HEK293 (cell line): Measurements from ENCODE around the gene FAM180A.

Experiments
- CTCF ChIA-PET: fragments of 350-600 bp; formaldehyde crosslinking; extraction: SDS; loops from one replicate; lab custom pipeline; 2021; ENCODE audit warnings: antibody characterized with exemption; lab: Yijun Ruan, JAX
- POLR2A ChIA-PET: fragments of 300-600 bp; formaldehyde crosslinking; extraction: SDS; loops from one replicate; lab custom pipeline; 2020; ENCODE audit warnings: antibody characterized with exemption, inconsistent platforms; lab: Yijun Ruan, JAX
- H3K27ac ChIP-seq: fragments of 200-500 bp; sonication (Bioruptor generic); 2 replicates; pipeline ENCODE4 v1.5.1; 2014; ENCODE audit warnings: low read depth, low read length, control low read depth, inconsistent platforms; ENCODE audit errors: extremely low read depth
- H3K36me3 ChIP-seq, 2 experiments: fragments of 200-500 bp in 1 of 2; sonication (Bioruptor generic) in 1 of 2; 1 replicate in 1 of 2; 2 replicates in 1 of 2; pipeline ENCODE4 v1.5.1; 2014 to 2017; ENCODE audit warnings: inconsistent platforms in 2 of 2, low read length in 2 of 2; ENCODE audit not compliant: control insufficient read depth in 2 of 2, insufficient read depth in 1 of 2
- H3K4me1 ChIP-seq: fragments of 200-500 bp; sonication (Bioruptor generic); 2 replicates; pipeline ENCODE4 v1.5.1; 2014; ENCODE audit warnings: mild to moderate bottlenecking, low read length, inconsistent platforms; ENCODE audit not compliant: control insufficient read depth, insufficient read depth
- H3K4me3 ChIP-seq: 2 replicates; pipeline ENCODE4 v1.5.1; 2011; ENCODE audit warnings: low read depth, mild to moderate bottlenecking, control low read depth, low read length, moderate library complexity
- H3K9me3 ChIP-seq: fragments of 200-500 bp; sonication (Bioruptor generic); 2 replicates; pipeline ENCODE4 v1.5.1; 2014; ENCODE audit warnings: low read depth, low read length, inconsistent platforms; ENCODE audit not compliant: control insufficient read depth, insufficient read depth
- KLF7 ChIP-seq: fragments of 450-650 bp; formaldehyde crosslinking; IDR thresholded peaks from 2 replicates; pipeline ENCODE4 v1.5.1; 2016; ENCODE audit warnings: missing biosample characterization, missing genetic modification characterization, borderline replicate concordance
- MZF1 ChIP-seq: fragments of 450-650 bp; formaldehyde crosslinking; IDR thresholded peaks from 2 replicates; pipeline ENCODE4 v1.5.1; 2017; ENCODE audit warnings: missing biosample characterization, missing genetic modification characterization, borderline replicate concordance
- OSR2 ChIP-seq: fragments of 450-650 bp; formaldehyde crosslinking; IDR thresholded peaks from 2 replicates; pipeline ENCODE4 v1.5.1; 2016; ENCODE audit warnings: missing biosample characterization, missing genetic modification characterization
- PBX3 ChIP-seq: sonication (generic); formaldehyde crosslinking; IDR thresholded peaks from 2 replicates; pipeline ENCODE4 v1.8.1; 2022; ENCODE audit warnings: mild to moderate bottlenecking, moderate library complexity, missing genetic modification reagents
- RBAK ChIP-seq: fragments of 450-650 bp; formaldehyde crosslinking; IDR thresholded peaks from 2 replicates; pipeline ENCODE4 v1.5.1; 2016; ENCODE audit warnings: missing biosample characterization, missing genetic modification characterization
- SP2 ChIP-seq: fragments of 450-650 bp; formaldehyde crosslinking; IDR thresholded peaks from 2 replicates; pipeline ENCODE4 v1.5.1; 2016; ENCODE audit warnings: missing biosample characterization, missing genetic modification characterization
- SP3 ChIP-seq: fragments of 450-650 bp; formaldehyde crosslinking; IDR thresholded peaks from 2 replicates; pipeline ENCODE4 v1.5.1; 2016; ENCODE audit warnings: missing biosample characterization, missing genetic modification characterization
- YY1 ChIP-seq: fragments of 450-650 bp; formaldehyde crosslinking; IDR thresholded peaks from 2 replicates; pipeline ENCODE4 v1.5.1; 2018; ENCODE audit warnings: missing biosample characterization, missing genetic modification characterization
- ZBTB11 ChIP-seq: fragments of 450-650 bp; formaldehyde crosslinking; conservative IDR thresholded peaks from 2 replicates; pipeline ENCODE4 v1.5.1; 2016; ENCODE audit warnings: low read depth, missing biosample characterization, missing genetic modification characterization
- ZNF169 ChIP-seq: fragments of 450-650 bp; formaldehyde crosslinking; IDR thresholded peaks from 2 replicates; pipeline ENCODE4 v1.5.1; 2016; ENCODE audit warnings: missing biosample characterization, missing genetic modification characterization
- ZNF248 ChIP-seq: fragments of 450-650 bp; formaldehyde crosslinking; IDR thresholded peaks from 2 replicates; pipeline ENCODE4 v1.5.1; 2017; ENCODE audit warnings: missing biosample characterization, missing genetic modification characterization
- ZNF514 ChIP-seq: fragments of 450-650 bp; formaldehyde crosslinking; IDR thresholded peaks from 2 replicates; pipeline ENCODE4 v1.5.1; 2016; ENCODE audit warnings: missing biosample characterization, missing genetic modification characterization
- ZNF623 ChIP-seq: fragments of 450-650 bp; formaldehyde crosslinking; IDR thresholded peaks from 2 replicates; pipeline ENCODE4 v1.5.1; 2016; ENCODE audit warnings: missing biosample characterization, missing genetic modification characterization
- ZNF629 ChIP-seq: fragments of 450-650 bp; formaldehyde crosslinking; IDR thresholded peaks from 2 replicates; pipeline ENCODE4 v1.5.1; 2017; ENCODE audit warnings: missing biosample characterization, missing genetic modification characterization
- ZNF701 ChIP-seq: fragments of 450-650 bp; formaldehyde crosslinking; IDR thresholded peaks from 2 replicates; pipeline ENCODE4 v1.5.1; 2016; ENCODE audit warnings: missing biosample characterization, missing genetic modification characterization
- TF ChIP-seq, protein P1 (sequence below): fragments of 450-650 bp; formaldehyde crosslinking; IDR thresholded peaks from 2 replicates; pipeline ENCODE4 v1.5.1; 2016; ENCODE audit warnings: missing biosample characterization, missing genetic modification characterization
- TF ChIP-seq, protein P2 (sequence below): fragments of 450-650 bp; formaldehyde crosslinking; IDR thresholded peaks from 2 replicates; pipeline ENCODE4 v1.5.1; 2016; ENCODE audit warnings: missing biosample characterization, missing genetic modification characterization, low read depth
- TF ChIP-seq, protein P3 (sequence below): fragments of 450-650 bp; formaldehyde crosslinking; IDR thresholded peaks from 2 replicates; pipeline ENCODE4 v1.5.1; 2016; ENCODE audit warnings: missing biosample characterization, missing genetic modification characterization

Gene FAM180A

DNA sequence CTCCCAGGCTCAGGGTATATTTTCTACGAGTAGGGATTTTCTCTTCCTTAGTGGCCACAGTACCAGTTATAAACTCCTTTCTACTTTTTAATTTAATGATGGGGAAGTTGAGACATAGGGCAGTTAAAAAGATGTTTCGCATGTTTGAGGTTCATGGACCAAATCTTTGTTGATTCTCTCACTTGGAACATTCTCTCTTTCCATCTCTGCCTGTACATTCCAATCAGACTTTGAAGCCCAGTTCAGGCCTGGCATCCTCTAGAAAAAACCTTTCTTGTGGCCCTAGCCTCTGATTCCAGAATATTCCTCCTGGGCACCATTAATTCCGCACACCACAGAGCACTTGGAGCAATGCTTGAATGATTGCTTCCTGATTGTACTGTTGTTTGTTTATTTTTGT lies 39.1 kb downstream of the FAM180A start:
- Histone ChIP-seq H3K9me3 (no peaks in the 10 kb centered on the region), H3K4me1 (no peaks in the 10 kb centered on the region), H3K4me3 (no peak overlapping the region), H3K27ac (no peak overlapping the region), H3K36me3 (peaks cover 0 to 3% of the 10 kb centered on the region in 2 experiments; a peak in 1 of 3 replicates)
- ChIA-PET POLR2A (no interaction called here), CTCF (interaction anchor here (0.6 to 5.0 kb wide), 6 partner anchors 8 to 398 kb away, joined by 3 to 58 read pairs (median 4); no protein-coding TSS in a partner anchor)
- TF ChIP-seq ZNF169 (tag by site-specific recombination) (no peak), ZNF701 (tag by site-specific recombination) (no peak)

- Histone ChIP-seq H3K4me3 (no peak overlapping the region), H3K4me1 (no peaks in the 10 kb centered on the region), H3K27ac (no peak overlapping the region), H3K9me3 (no peaks in the 10 kb centered on the region), H3K36me3 (peaks cover 0 to 13% of the 10 kb centered on the region in 2 experiments; a peak in 1 of 3 replicates)
- TF ChIP-seq ZNF248 (tag by site-specific recombination) (no peak), YY1 (tag by site-specific recombination) (no peak)
- ChIA-PET POLR2A (no interaction called here), CTCF (interaction anchor here (0.6 to 1.3 kb wide), 4 partner anchors 9 to 66 kb away, joined by 3 to 4 read pairs (median 3); no protein-coding TSS in a partner anchor)
These were observed 40.6 kb downstream of the FAM180A start for GRCh38 chr7:135708041-135708440.

DNA sequence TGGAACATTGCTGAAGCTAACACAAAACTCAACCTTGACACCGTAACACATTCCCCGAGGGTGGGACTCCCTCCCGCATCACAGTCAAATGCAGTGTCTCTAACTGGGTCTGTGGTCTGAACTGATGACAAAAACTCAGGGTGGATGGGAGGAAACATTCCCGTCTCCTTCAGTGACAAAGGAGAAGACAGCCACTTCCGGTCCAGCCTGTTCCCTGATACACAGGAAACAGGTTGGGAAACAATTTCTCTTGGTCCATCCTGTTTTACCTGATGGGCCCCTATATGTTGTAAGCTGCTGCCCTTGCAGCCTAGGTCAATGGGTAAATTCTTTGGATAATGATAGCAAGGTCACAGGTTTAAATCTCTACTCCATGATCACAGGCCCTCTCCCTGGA lies 41.0 kb downstream of the FAM180A start:
- H3K27ac ChIP-seq: no peak overlapping the region
- TF ChIP-seq PBX3 (CRISPR knock-in tag) (no peak), ZNF629 (tag by site-specific recombination) (no peak), OSR2 (tag by site-specific recombination) (no peak), KLF7 (tag by site-specific recombination) (no peak), ZNF623 (no peak), ZBTB11 (tag by site-specific recombination) (no peak), SP2 (tag by site-specific recombination) (no peak), RBAK (no peak), SP3 (tag by site-specific recombination) (no peak), ZNF514 (tag by site-specific recombination) (no peak), MZF1 (tag by site-specific recombination) (no peak)
- TF ChIP-seq, protein P1, sequence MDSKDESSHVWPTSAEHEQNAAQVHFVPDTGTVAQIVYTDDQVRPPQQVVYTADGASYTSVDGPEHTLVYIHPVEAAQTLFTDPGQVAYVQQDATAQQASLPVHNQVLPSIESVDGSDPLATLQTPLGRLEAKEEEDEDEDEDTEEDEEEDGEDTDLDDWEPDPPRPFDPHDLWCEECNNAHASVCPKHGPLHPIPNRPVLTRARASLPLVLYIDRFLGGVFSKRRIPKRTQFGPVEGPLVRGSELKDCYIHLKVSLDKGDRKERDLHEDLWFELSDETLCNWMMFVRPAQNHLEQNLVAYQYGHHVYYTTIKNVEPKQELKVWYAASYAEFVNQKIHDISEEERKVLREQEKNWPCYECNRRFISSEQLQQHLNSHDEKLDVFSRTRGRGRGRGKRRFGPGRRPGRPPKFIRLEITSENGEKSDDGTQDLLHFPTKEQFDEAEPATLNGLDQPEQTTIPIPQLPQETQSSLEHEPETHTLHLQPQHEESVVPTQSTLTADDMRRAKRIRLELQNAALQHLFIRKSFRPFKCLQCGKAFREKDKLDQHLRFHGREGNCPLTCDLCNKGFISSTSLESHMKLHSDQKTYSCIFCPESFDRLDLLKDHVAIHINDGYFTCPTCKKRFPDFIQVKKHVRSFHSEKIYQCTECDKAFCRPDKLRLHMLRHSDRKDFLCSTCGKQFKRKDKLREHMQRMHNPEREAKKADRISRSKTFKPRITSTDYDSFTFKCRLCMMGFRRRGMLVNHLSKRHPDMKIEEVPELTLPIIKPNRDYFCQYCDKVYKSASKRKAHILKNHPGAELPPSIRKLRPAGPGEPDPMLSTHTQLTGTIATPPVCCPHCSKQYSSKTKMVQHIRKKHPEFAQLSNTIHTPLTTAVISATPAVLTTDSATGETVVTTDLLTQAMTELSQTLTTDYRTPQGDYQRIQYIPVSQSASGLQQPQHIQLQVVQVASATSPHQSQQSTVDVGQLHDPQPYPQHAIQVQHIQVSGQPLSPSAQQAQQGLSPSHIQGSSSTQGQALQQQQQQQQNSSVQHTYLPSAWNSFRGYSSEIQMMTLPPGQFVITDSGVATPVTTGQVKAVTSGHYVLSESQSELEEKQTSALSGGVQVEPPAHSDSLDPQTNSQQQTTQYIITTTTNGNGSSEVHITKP (tag by site-specific recombination): no peak
- TF ChIP-seq, protein P2, sequence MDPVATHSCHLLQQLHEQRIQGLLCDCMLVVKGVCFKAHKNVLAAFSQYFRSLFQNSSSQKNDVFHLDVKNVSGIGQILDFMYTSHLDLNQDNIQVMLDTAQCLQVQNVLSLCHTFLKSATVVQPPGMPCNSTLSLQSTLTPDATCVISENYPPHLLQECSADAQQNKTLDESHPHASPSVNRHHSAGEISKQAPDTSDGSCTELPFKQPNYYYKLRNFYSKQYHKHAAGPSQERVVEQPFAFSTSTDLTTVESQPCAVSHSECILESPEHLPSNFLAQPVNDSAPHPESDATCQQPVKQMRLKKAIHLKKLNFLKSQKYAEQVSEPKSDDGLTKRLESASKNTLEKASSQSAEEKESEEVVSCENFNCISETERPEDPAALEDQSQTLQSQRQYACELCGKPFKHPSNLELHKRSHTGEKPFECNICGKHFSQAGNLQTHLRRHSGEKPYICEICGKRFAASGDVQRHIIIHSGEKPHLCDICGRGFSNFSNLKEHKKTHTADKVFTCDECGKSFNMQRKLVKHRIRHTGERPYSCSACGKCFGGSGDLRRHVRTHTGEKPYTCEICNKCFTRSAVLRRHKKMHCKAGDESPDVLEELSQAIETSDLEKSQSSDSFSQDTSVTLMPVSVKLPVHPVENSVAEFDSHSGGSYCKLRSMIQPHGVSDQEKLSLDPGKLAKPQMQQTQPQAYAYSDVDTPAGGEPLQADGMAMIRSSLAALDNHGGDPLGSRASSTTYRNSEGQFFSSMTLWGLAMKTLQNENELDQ (tag by site-specific recombination): no peak
- TF ChIP-seq, protein P3, sequence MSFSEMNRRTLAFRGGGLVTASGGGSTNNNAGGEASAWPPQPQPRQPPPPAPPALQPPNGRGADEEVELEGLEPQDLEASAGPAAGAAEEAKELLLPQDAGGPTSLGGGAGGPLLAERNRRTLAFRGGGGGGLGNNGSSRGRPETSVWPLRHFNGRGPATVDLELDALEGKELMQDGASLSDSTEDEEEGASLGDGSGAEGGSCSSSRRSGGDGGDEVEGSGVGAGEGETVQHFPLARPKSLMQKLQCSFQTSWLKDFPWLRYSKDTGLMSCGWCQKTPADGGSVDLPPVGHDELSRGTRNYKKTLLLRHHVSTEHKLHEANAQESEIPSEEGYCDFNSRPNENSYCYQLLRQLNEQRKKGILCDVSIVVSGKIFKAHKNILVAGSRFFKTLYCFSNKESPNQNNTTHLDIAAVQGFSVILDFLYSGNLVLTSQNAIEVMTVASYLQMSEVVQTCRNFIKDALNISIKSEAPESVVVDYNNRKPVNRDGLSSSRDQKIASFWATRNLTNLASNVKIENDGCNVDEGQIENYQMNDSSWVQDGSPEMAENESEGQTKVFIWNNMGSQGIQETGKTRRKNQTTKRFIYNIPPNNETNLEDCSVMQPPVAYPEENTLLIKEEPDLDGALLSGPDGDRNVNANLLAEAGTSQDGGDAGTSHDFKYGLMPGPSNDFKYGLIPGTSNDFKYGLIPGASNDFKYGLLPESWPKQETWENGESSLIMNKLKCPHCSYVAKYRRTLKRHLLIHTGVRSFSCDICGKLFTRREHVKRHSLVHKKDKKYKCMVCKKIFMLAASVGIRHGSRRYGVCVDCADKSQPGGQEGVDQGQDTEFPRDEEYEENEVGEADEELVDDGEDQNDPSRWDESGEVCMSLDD: no peak

More for the DNA sequence above, 41.0 kb downstream of the FAM180A start:
- ChIA-PET CTCF (interaction anchor here (0.6 to 1.3 kb wide), 3 partner anchors 9 to 67 kb away, joined by 3 to 4 read pairs (median 3); no protein-coding TSS in a partner anchor), POLR2A (no interaction called here)
- H3K9me3 ChIP-seq: no peaks in the 10 kb centered on the region
- H3K4me3 ChIP-seq: no peak overlapping the region
- peaks cover 0 to 17% of the 10 kb centered on the region in 2 experiments; a peak in 1 of 3 replicates for H3K36me3 ChIP-seq
- H3K4me1 ChIP-seq: no peaks in the 10 kb centered on the region
